ENCODE data around the gene HIVEP3. TPM values are rescaled to one million over a fixed set of nuclear protein-coding genes. Genes with fewer than 3 reads are reported as not detected.

HIVEP3 gene
- total and polyA plus RNA-seq, 2 of the 13 experiments (the other 11 are each of a cell fraction or from before 2014, with no cell fraction given) = 0.05 TPM; not detected in 1

DNA sequence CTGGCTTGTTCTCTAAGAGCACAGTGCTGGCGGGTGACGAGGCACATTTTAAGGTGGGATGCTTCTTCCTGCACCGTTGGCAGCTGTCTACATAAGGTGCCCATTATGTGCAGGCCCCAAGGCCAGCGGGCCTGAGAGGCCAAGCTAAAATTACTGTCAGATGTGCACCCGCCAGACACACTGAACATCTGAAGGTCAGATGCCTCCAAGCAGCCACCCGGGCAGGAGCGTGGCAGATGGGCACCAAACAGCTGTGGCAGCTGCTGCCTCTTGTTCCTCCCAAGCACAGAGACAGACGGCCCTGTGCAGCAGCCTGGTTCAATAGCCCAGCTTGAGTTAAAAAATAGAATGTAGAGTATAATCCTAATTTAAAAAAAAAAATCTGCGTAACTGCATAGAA is 222.3 kb downstream of the HIVEP3 start:
- Histone ChIP-seq H3K79me2 (ENCODE audit: insufficient read depth, low read length) (no peaks in the 10 kb centered on the region), H3K27me3 (ENCODE audit: control insufficient read depth in 1 of 2, insufficient read depth in 2 of 2, low read length in 2 of 2) (peaks cover 0 to 11% of the 10 kb centered on the region in 2 experiments; a peak in 3 of 5 replicates), H3K36me3 (replicated peaks in 1 of 2; ENCODE audit: control insufficient read depth in 1 of 2, insufficient read depth in 2 of 2, low read length in 2 of 2) (no peaks in the 10 kb centered on the region), H3K4me2 (ENCODE audit: low read depth, low read length) (no peak overlapping the region), H3K9me3 (ENCODE audit: low read length) (no peaks in the 10 kb centered on the region), H3K4me3 (replicated peaks in 1 of 3; ENCODE audit: insufficient read depth in 1 of 3, low read depth in 2 of 3, low read length in 3 of 3) (no peak overlapping the region), H2AFZ (ENCODE audit: low read length) (no peak overlapping the region), H3K27ac (ENCODE audit: extremely low read length, insufficient read depth, low read length) (no peak overlapping the region), H3K9ac (ENCODE audit: insufficient read depth, low read depth, low read length) (no peak overlapping the region), H3K4me1 (ENCODE audit: insufficient read depth, low read length) (no peaks in the 10 kb centered on the region), H4K20me1 (ENCODE audit: insufficient read depth, low read length) (no peaks in the 10 kb centered on the region)
- no peak for FAIRE-seq
- in situ Hi-C loops (cut with HindIII; ENCODE audit: extremely low pct_ligation_motif_present, low pct_unique_long_range_greater_than_20kb) (no loop called here), intact Hi-C loops (cut with micrococcal nuclease; ENCODE audit: unreplicated experiment) (loop anchor here (1.0 kb wide), 1 partner anchor 12 kb away; no protein-coding TSS in a partner anchor)
- no peak for DNase-seq (ENCODE audit: low spot score)
- ATAC-seq = no peak
- 23% methylated on average over 6 of the region's 9 CpGs for WGBS (ENCODE audit: low lambda C conversion rate)
- ChIA-PET CTCF (ENCODE audit: low intra/inter-chr PET ratio, low total read pairs) (no interaction called here), POLR2A (no interaction called here)
- TF ChIP-seq ZSCAN20 (CRISPR knock-in tag; IDR thresholded peaks at IDR 0.05; ENCODE audit: borderline replicate concordance) (no peak), ZNF337 (CRISPR knock-in tag; IDR thresholded peaks at IDR 0.05; ENCODE audit: borderline replicate concordance, low read depth) (no peak), ZSCAN21 (CRISPR knock-in tag; IDR thresholded peaks at IDR 0.05; ENCODE audit: borderline replicate concordance) (no peak), HMG20B (CRISPR knock-in tag; conservative IDR thresholded peaks at IDR 0.05) (no peak), ZFP36 (IDR thresholded peaks at IDR 0.05; ENCODE audit: borderline replicate concordance, low read depth, low read length, partially characterized antibody) (no peak), CBFB (CRISPR knock-in tag; IDR thresholded peaks at IDR 0.05) (no peak), SRY (CRISPR knock-in tag; IDR thresholded peaks at IDR 0.05) (no peak)
- TF ChIP-seq, protein P1, sequence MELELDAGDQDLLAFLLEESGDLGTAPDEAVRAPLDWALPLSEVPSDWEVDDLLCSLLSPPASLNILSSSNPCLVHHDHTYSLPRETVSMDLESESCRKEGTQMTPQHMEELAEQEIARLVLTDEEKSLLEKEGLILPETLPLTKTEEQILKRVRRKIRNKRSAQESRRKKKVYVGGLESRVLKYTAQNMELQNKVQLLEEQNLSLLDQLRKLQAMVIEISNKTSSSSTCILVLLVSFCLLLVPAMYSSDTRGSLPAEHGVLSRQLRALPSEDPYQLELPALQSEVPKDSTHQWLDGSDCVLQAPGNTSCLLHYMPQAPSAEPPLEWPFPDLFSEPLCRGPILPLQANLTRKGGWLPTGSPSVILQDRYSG (CRISPR knock-in tag; IDR thresholded peaks at IDR 0.05) = no peak
- TF ChIP-seq, protein P2, sequence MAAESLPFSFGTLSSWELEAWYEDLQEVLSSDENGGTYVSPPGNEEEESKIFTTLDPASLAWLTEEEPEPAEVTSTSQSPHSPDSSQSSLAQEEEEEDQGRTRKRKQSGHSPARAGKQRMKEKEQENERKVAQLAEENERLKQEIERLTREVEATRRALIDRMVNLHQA (CRISPR knock-in tag; IDR thresholded peaks at IDR 0.05) = no peak
- TF ChIP-seq, protein P3, sequence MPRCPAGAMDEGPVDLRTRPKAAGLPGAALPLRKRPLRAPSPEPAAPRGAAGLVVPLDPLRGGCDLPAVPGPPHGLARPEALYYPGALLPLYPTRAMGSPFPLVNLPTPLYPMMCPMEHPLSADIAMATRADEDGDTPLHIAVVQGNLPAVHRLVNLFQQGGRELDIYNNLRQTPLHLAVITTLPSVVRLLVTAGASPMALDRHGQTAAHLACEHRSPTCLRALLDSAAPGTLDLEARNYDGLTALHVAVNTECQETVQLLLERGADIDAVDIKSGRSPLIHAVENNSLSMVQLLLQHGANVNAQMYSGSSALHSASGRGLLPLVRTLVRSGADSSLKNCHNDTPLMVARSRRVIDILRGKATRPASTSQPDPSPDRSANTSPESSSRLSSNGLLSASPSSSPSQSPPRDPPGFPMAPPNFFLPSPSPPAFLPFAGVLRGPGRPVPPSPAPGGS (CRISPR knock-in tag; IDR thresholded peaks at IDR 0.05) = no peak
- TF ChIP-seq, protein P4, sequence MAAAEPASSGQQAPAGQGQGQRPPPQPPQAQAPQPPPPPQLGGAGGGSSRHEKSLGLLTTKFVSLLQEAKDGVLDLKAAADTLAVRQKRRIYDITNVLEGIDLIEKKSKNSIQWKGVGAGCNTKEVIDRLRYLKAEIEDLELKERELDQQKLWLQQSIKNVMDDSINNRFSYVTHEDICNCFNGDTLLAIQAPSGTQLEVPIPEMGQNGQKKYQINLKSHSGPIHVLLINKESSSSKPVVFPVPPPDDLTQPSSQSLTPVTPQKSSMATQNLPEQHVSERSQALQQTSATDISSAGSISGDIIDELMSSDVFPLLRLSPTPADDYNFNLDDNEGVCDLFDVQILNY (CRISPR knock-in tag; conservative IDR thresholded peaks at IDR 0.05) = no peak
- BruUV-seq (replicated peaks) = no TSS peak

Measured in HepG2 (cell line).